Hematopoietic multipotent progenitor cell treated with erythropoietin and hydrocortisone succinate and interleukin-3 and kit ligand, for 4 days (in vitro differentiated cells): ENCODE results near the gene NXN.
"Not testable (repeated sequence)": the region's sequence is repeated elsewhere in the genome, so short reads cannot be mapped to it uniquely, and the experiment has no call there.

Source experiments
- DNase-seq: peaks from one replicate; pipeline ENCODE4 v3.0.0-alpha.2; 2015

NXN gene

GRCh38 chr17:881778-882177 is 97.8 kb downstream of the NXN start:
- no peak for DNase-seq

GRCh38 chr17:880443-881269 is 98.9 kb downstream of the NXN start:
- DNase-seq = no peak

- peak; percentile 91 for DNase-seq
Observed at GRCh38 chr17:879546-880442, 99.8 kb downstream of the NXN start.

- DNase-seq = no peak
Observed at GRCh38 chr17:877630-878029, 101.9 kb downstream of the NXN start.

GRCh38 chr17:876272-876671 is 103.3 kb downstream of the NXN start:
- peak; percentile 67 for DNase-seq

- DNase-seq = not testable (repeated sequence)
Observed at GRCh38 chr17:874590-874989, 105.0 kb downstream of the NXN start.

- DNase-seq = no peak
Observed at GRCh38 chr17:872855-873254, 106.7 kb downstream of the NXN start.

GRCh38 chr17:871751-872519 is 107.6 kb downstream of the NXN start:
- DNase-seq = no peak

- DNase-seq = no peak
Observed at GRCh38 chr17:869567-870525, 109.7 kb downstream of the NXN start.

- DNase-seq = no peak
Observed at GRCh38 chr17:869086-869485, 110.5 kb downstream of the NXN start.

- no peak for DNase-seq
Observed at GRCh38 chr17:867896-868489, 111.6 kb downstream of the NXN start.

- not testable (repeated sequence) for DNase-seq
Observed at GRCh38 chr17:867238-867637, 112.3 kb downstream of the NXN start.

GRCh38 chr17:866568-867103 is 112.9 kb downstream of the NXN start:
- DNase-seq = no peak

- DNase-seq = peak; percentile 86
Observed at GRCh38 chr17:864315-864714, 115.3 kb downstream of the NXN start.

GRCh38 chr17:863880-864279 is 115.7 kb downstream of the NXN start:
- DNase-seq = peak; percentile 24

GRCh38 chr17:862582-862981 is 117.0 kb downstream of the NXN start:
- DNase-seq = no peak

GRCh38 chr17:861364-861763 is 118.2 kb downstream of the NXN start:
- no peak for DNase-seq

GRCh38 chr17:860805-861204 is 118.8 kb downstream of the NXN start:
- no peak for DNase-seq

GRCh38 chr17:859824-860195 is 119.8 kb downstream of the NXN start:
- DNase-seq = no peak

- no peak for DNase-seq
Observed at GRCh38 chr17:859061-859823, 120.3 kb downstream of the NXN start.

- no peak for DNase-seq
Observed at GRCh38 chr17:856149-856548, 123.4 kb downstream of the NXN start.
